H7 (cell line): ENCODE measurements around the gene GRID2. TPM values are rescaled to one million over a fixed set of nuclear protein-coding genes. Genes with fewer than 3 reads are reported as not detected.
A peak's percentile ranks its signal among the peaks of the same experiment; 100 is the strongest.
"Not testable (repeated sequence)": the region's sequence is repeated elsewhere in the genome, so short reads cannot be mapped to it uniquely, and the experiment has no call there.

Experiments
- DNase-seq: peaks from one replicate; pipeline ENCODE4 v3.0.0; 2012
- H3K27me3 ChIP-seq: 2 replicates; pipeline ENCODE4 v1.6.0; 2011; ENCODE audit warnings: mild to moderate bottlenecking, low read length; ENCODE audit not compliant: control insufficient read depth, insufficient read depth
- H3K36me3 ChIP-seq: replicated peaks from 2 replicates; pipeline ENCODE4 v1.5.1; 2011; ENCODE audit warnings: low read length; ENCODE audit not compliant: control insufficient read depth, insufficient read depth
- H3K4me3 ChIP-seq: 2 replicates; pipeline ENCODE4 v1.5.1; 2011; ENCODE audit warnings: low read depth, mild to moderate bottlenecking, control low read depth, low read length, moderate library complexity; ENCODE audit not compliant: insufficient read depth
- total RNA-seq: library from RNA; depleted of rRNA; stranded (reverse); fragments of >200 nt; shearing (Covaris generic); gene quantifications from 2 replicates; pipeline ENCODE4 v1.2.3, GENCODE V29; 2014

The GRID2 gene
- total RNA-seq, 1 experiment from 2014 or later: 19.1 TPM

DNA sequence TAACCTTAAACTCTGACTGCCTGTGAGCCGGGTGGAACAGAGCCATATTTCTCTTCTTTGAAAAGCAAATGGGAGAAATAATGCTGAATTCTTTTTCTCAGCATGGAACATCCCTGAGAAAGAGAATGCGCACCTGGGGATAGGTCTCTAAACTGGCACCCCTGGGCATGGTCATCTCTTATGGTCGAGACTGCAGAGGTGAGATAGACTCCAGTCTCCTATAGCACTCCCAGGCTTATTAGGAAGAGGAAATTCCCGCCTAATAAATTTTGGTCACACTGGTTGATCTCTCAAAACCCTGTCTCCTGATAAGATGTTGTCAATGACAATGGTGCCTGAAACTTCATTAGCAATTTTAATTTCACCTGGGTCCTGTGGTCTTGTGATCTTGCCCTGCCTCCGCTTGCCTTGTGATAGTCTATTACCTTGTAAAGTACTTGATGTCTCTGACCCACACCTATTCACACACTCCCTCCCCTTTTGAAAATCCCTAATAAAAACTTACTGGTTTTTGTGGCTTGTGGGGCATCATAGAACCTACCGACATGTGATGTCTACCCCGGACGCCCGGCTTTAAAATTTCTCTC lies 1062.5 kb downstream of the GRID2 start:
- not testable (repeated sequence) for H3K27me3 ChIP-seq, H3K4me3 ChIP-seq, DNase-seq, H3K36me3 ChIP-seq

DNA sequence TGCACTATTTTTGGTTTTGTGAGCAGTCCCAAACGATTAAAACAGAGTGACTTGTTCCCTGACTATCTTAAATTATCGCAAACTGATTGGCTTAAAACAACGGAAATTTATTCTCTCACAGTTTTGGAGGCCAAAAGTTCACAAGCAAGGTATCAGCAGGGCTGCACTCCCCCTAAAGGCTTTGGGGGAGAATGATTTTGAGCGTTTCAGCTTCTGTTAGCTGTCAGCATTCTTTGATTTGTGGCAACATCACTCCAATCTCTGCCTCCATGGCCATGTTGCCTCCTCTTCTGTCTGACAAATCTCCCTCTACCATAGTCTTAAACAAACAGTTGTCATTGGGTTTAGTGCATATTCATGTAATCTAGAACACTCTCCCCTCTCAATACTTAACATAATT lies 1065.2 kb downstream of the GRID2 start:
- no peak for DNase-seq
- H3K36me3 ChIP-seq: no peaks in the 10 kb centered on the region
- H3K27me3 ChIP-seq: no peaks in the 10 kb centered on the region; the same call in 1 of the 2 replicates
- H3K4me3 ChIP-seq: no peak overlapping the region

DNA sequence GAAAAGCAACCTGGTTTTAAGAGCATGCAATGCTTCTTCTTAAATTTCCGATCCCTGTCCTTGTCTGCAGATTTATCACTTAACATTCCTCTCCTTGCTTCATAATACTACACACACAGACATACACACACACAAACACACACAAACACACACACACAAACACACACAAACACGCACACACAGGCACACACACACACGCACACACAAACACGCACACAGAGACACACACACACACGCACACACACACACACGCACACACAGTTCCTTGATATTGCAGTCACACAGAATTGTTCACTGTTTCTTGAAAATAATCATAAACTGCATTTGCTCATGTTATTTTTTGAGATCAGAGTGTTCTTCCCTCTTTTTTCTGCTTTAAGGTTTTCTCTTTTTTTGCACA lies 1066.5 kb downstream of the GRID2 start:
- H3K27me3 ChIP-seq: no peaks in the 10 kb centered on the region; the same call in 1 of the 2 replicates
- DNase-seq: no peak
- no peaks in the 10 kb centered on the region for H3K36me3 ChIP-seq

DNA sequence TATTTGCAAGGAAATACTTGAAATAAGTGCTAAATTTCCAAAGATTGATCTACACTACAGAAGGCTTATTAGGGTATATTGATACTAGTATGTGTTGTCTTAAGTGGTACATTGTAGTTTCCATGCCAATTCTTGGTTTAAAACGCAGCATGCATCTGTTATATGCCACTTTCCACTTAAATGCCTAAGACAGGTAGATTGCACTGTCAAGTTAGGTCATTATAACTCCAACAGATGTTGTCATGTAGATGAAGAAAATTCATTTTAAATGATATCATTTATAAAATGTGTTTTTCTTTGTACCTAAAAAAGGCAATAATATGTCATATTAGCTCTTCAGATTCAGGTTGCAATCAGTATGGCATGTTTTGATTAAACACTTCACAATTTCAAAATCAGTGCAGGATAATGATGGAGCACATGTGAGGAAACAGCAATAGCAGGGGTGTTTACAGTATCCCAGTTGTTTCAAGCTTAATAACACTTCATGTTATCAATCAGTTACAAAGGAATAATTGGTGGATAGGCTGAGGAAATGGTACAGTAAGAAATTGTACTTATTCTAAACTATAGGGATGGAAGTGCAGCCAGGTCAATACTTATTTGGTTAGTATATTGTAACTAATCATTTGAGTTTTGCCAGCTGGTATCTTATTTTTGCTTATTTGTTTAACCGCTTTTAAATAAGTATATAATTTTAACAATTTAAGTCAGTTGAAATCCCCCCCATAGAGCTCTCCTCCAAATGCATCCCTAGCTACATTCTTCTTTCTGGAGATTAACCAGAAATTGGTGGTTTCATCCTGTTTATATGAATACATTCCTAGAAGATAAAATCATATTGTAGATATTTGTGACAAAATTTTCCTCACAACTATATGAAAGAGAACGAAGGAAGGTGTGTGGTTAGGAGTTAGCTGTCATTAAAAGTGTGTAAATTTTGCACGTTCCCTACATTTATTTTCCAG lies 1070.4 kb downstream of the GRID2 start:
- Histone ChIP-seq H3K36me3 (no peaks in the 10 kb centered on the region), H3K27me3 (no peaks in the 10 kb centered on the region), H3K4me3 (no peak overlapping the region)
- no peak for DNase-seq

More for the DNA sequence above, 1066.5 kb downstream of the GRID2 start:
- no peak overlapping the region for H3K4me3 ChIP-seq

DNA sequence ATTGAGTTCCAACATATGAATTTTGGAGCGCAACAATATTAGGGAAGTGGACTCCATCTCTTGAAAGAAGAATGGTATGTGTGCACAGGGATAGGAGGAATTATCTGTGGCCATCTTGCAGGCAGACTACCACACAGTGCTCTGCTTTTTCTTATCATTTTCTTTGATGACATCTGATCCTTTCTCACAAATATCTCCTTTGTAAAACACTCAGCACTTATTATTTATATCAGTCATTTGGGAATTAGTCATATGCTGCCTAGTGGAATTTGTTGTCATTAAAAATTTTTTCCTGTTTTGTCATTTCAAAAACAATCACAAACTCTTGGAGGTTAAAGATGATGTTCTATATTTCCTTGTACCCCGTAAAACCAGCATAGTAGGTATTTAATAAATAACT lies 1080.5 kb downstream of the GRID2 start:
- Histone ChIP-seq H3K36me3 (no peaks in the 10 kb centered on the region), H3K4me3 (no peak overlapping the region), H3K27me3 (no peaks in the 10 kb centered on the region)
- DNase-seq: no peak

DNA sequence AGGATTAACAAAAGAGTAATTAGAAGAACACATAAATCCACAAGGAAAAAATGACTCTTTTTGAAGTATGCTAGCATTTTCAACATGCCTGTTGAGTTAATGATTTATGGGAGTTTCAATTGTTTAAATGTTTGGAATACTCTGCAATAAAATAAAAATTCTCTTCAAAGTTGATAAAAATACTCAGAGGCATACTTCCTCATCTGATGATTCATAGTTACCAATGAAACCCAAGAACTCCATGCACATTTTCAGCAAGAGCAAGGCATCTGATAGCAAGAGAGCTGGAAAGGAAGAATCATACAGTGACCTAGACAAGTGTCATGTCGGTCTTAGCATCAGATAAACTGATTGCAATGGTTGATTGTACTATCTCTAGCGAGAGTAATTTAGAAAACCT lies 1081.1 kb downstream of the GRID2 start:
- no peak for DNase-seq

DNA sequence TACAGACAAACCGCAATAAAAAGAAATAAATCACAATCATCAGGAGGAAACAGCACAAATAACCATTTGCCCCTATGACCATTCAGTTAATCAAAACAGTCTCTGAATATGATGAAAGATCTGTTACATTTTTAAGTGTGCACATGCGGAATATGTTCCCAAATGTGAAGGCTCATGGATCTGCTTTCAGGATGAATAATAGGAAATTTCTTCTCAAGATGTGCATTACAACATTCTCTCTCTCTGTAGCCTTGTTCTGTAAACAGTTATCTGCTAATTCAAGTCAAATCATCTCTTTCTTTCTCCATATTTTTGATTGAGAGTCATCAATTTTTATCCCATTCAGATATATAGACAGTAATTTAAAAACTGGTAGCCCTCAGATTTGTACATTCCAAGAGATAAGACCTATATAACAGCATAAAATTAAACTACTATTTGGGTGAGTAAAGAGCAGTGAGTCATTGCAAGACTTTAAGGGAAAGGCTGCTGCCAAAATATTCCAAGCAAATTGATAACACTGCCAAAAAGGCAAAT lies 1090.8 kb downstream of the GRID2 start:
- no peaks in the 10 kb centered on the region for H3K27me3 ChIP-seq
- no peak for DNase-seq
- no peak overlapping the region for H3K4me3 ChIP-seq
- no peaks in the 10 kb centered on the region for H3K36me3 ChIP-seq

More for the DNA sequence above, 1081.1 kb downstream of the GRID2 start:
- no peaks in the 10 kb centered on the region for H3K27me3 ChIP-seq
- H3K4me3 ChIP-seq: no peak overlapping the region
- no peaks in the 10 kb centered on the region for H3K36me3 ChIP-seq

DNA sequence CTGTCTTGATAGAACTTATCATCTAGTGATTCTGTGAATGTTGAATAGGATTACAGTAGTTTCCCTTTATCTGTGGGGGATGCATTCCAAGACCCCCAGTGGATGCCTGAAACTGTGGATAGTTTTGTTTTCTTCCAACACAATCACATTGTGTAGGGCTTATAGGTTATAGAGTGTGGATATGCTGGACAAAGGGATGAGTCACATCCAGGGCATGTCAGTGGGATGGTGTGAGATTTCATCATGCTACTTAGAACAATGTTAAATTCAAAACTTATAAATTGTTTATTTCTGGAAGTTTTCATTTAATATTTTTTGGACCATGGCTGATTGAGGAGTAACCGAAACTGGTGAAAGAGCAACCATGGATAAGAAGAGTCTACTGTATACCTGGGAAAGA lies 1092.5 kb downstream of the GRID2 start:
- DNase-seq: no peak
- Histone ChIP-seq H3K36me3 (no peaks in the 10 kb centered on the region), H3K4me3 (no peak overlapping the region), H3K27me3 (no peaks in the 10 kb centered on the region)

DNA sequence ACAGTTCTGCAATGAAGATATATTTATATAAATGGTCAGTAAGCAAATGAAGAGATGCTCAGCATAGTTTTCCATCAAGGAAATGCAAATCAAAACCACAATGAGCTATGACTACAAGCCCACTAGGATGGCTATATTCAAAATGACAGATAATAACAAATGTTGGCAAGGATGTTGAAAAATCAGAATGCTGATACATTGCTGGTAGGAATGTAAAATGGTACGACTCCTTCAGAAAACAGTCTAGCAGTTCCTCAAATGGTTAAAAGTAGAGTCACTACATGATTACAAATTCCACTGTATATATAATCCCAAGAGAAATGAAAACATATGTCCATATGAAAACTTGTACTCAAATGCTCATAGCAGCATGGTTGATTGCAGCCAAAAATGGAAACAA lies 1099.8 kb downstream of the GRID2 start:
- no peak overlapping the region for H3K4me3 ChIP-seq

DNA sequence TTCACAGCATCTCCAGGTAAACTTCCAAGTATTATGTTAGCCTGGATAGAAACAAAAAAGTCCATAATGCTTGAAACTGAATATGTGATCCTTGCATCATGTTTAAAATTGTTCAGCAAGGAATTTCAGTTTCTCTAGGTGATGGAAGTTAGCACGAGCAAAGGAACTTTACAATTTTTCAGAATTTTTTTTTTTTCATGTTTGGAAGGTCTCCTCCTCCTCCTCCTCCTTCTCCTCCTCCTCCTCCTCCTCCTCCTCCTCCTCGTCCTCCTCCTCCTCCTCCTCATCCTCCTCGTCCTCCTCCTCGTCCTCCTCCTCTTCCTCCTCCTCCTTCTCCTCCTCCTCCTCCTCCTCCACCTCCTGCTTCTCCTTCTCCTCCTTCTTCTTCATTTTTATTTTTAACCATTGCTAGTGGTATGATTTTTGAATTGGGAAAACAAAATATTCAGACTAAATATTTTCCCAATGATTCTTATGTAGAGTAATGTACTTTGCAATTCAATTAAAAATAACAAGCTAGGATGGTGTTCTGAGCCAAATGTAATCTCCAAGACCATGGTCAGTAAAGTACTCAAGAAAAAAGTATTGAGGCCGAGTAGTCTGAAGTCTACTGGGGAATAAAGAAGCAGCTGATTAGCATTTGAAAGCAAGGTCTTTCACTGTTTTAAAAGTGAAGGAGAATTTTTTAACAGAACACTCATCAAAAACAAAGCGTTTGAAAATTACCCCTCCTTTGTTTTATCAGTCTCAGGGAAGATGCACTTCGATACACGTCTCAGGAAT lies 1103.9 kb downstream of the GRID2 start:
- H3K27me3 ChIP-seq: peaks cover 13% of the 10 kb centered on the region
- peak; percentile 9 for DNase-seq
- H3K4me3 ChIP-seq: no peak overlapping the region

More for the DNA sequence above, 1099.8 kb downstream of the GRID2 start:
- Histone ChIP-seq H3K36me3 (no peaks in the 10 kb centered on the region), H3K27me3 (peaks cover 3% of the 10 kb centered on the region)
- no peak for DNase-seq

DNA sequence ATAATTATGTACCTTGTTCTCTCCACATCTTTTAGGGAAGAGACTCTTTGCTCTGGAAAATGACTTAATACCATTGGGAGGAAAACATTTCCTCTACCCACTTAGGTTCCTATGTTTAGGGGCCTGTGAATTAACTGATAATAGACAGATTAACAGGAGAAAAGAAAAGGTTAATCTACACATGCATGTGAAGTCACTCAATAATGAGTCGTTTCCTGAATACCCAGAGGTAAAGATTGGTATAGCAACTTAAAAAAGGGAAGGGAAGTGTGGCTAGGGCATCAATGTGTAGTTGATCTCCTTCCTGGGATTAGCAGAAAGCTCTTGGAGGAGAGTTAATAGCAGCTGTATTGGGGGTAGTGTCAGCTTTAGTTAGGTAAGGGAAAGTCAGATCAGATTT lies 1105.3 kb downstream of the GRID2 start:
- peaks cover 13% of the 10 kb centered on the region for H3K27me3 ChIP-seq
- H3K4me3 ChIP-seq: no peak overlapping the region
- H3K36me3 ChIP-seq: no peaks in the 10 kb centered on the region
- DNase-seq: peak; percentile 22

More for the DNA sequence above, 1103.9 kb downstream of the GRID2 start:
- H3K36me3 ChIP-seq: no peaks in the 10 kb centered on the region

DNA sequence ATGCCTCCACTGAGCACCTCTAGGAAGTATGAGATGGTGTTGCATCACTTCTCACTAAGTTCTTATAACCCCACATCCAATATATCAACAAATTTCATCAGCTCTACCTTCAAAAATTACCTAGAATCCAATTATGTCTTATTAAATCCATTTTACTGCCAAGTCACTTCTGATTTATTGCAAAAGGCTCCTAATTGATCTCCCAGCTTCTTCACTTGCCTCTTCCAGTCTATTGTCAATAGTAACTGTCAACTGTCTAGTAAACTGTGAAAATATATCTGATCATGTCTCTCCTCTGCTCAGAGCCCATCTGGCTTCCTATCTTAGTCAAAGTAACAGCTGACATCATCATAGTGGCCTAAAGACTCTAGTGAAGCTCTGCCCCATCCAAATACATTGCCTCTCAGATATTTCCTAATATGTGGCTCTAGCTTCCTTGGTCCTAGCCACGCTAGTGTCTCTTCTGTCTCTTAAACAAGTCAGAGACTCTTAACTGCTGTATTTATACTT lies 1110.3 kb downstream of the GRID2 start:
- no peak for DNase-seq
- Histone ChIP-seq H3K27me3 (peaks cover 9% of the 10 kb centered on the region), H3K4me3 (no peak overlapping the region), H3K36me3 (no peaks in the 10 kb centered on the region)

DNA sequence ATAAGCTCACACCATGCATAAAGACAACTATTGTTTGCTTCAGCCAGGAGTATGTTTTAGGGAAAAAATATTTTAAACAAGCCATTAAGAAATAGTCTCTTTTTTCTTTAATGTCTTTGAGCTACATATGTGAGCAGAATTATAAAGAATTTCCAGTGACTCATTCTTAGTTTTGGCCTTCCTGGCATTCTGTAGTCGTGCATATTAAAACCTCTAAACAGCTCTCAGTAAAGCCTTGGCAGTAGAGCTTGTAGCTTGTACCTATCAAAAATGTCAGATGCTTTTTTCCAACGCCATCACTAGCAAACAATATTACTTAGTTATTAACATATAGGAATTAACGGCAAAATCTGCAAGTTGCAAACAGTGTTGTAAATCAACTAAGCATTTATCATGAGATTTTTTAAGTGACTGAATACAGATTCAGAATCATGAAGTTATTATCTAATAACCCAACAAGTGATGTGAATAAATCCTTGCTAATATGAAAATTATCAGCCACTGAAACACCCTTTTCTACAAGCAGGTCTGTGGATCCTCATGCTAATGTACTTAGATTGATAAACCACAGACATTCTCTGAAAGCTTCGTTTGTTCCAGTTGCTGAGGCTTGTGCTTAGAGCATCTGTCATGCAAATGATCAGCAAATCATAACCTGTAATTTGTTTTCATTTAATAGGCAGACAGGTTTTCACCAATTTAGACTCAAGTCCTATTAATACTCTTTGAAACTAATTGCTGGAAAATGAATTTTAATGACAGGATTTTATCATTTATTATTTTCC lies 1112.8 kb downstream of the GRID2 start:
- no peak overlapping the region for H3K4me3 ChIP-seq
- no peaks in the 10 kb centered on the region for H3K36me3 ChIP-seq
- H3K27me3 ChIP-seq: no peaks in the 10 kb centered on the region
- DNase-seq: no peak
